Vagina (tissue), 2 donors: ENCODE measurements around the gene CTNNAL1. TPM values are rescaled to one million over a fixed set of nuclear protein-coding genes. Genes with fewer than 3 reads are reported as not detected.

ENCODE experiments used
- DNase-seq, 2 donors: peaks; one replicate each; pipeline ENCODE4 v3.0.0-alpha.2; 2017; ENCODE audit errors: extremely low spot score in 2 of 2
- H3K27ac ChIP-seq: fragments of 200-600 bp; sonication (generic); one replicate; pipeline ENCODE4 v1.5.1; 2019
- H3K27me3 ChIP-seq: fragments of 200-600 bp; sonication (generic); one replicate; pipeline ENCODE4 v1.5.1; 2019
- H3K36me3 ChIP-seq, 2 donors: fragments of 200-600 bp; sonication (generic); one replicate each; pipeline ENCODE4 v1.5.1; 2017 to 2019
- H3K4me1 ChIP-seq: fragments of 200-600 bp; sonication (generic); one replicate; pipeline ENCODE4 v1.5.1; 2019
- H3K4me3 ChIP-seq, 2 donors: fragments of 200-600 bp; sonication (generic); 1 replicate in 1 of 2; 2 replicates in 1 of 2; pipeline ENCODE4 v1.5.1; 2016 to 2019
- H3K9me3 ChIP-seq: fragments of 200-600 bp; sonication (generic); one replicate; pipeline ENCODE4 v1.5.1; 2019
- CTCF ChIP-seq, 3 experiments: fragments of 450-650 bp in 2 of 3; fragments of 200-600 bp in 1 of 3; sonication (generic) in 1 of 3; IDR thresholded peaks; one replicate each; pipeline ENCODE4 v1.5.1; 2017 to 2019; ENCODE audit warnings: antibody characterized with exemption in 3 of 3, mild to moderate bottlenecking in 2 of 3, moderate library complexity in 2 of 3
- POLR2A ChIP-seq, 2 donors: fragments of 450-650 bp; IDR thresholded peaks; one replicate each; pipeline ENCODE4 v1.6.1; 2017; ENCODE audit warnings: antibody characterized with exemption in 2 of 2, mild to moderate bottlenecking in 2 of 2, moderate library complexity in 2 of 2
- POLR2AphosphoS5 ChIP-seq, 2 donors: sonication (generic); formaldehyde crosslinking; IDR thresholded peaks; one replicate each; pipeline ENCODE4 v1.9.0; 2017; ENCODE audit warnings: antibody characterized with exemption in 2 of 2, mild to moderate bottlenecking in 2 of 2, low read depth in 1 of 2; ENCODE audit not compliant: insufficient read depth in 1 of 2
- intact Hi-C: fragments of 100-400 bp; cut with DNase I; formaldehyde crosslinking; loops from one replicate; pipeline ENCODE4 v1.15.1; 2023
- total RNA-seq: library from RNA; depleted of rRNA; stranded (reverse); fragments of >200 nt; gene quantifications from one replicate; pipeline ENCODE4 v1.2.3, GENCODE V29; 2016

The CTNNAL1 gene
- total RNA-seq, 1 donor from 2014 or later, result 18.2 TPM

- intact Hi-C loops, result no loop called here
- TF ChIP-seq POLR2AphosphoS5 (IDR thresholded peaks at IDR 0.05; ENCODE audit: insufficient read depth in 1 of 2, low read depth in 1 of 2) (no peak), CTCF (IDR thresholded peaks at IDR 0.05) (no peak), POLR2A (IDR thresholded peaks at IDR 0.05) (no peak)
- Histone ChIP-seq H3K9me3 (no peaks in the 10 kb centered on the region), H3K27me3 (no peaks in the 10 kb centered on the region), H3K4me3 (no peak overlapping the region), H3K27ac (no peak overlapping the region), H3K4me1 (peaks cover 5% of the 10 kb centered on the region), H3K36me3 (peaks cover 0 to 32% of the 10 kb centered on the region in 2 donors)
- DNase-seq, result no peak
These were observed 23.7 kb upstream of the CTNNAL1 start for GRCh38 chr9:109036744-109037680.

DNA sequence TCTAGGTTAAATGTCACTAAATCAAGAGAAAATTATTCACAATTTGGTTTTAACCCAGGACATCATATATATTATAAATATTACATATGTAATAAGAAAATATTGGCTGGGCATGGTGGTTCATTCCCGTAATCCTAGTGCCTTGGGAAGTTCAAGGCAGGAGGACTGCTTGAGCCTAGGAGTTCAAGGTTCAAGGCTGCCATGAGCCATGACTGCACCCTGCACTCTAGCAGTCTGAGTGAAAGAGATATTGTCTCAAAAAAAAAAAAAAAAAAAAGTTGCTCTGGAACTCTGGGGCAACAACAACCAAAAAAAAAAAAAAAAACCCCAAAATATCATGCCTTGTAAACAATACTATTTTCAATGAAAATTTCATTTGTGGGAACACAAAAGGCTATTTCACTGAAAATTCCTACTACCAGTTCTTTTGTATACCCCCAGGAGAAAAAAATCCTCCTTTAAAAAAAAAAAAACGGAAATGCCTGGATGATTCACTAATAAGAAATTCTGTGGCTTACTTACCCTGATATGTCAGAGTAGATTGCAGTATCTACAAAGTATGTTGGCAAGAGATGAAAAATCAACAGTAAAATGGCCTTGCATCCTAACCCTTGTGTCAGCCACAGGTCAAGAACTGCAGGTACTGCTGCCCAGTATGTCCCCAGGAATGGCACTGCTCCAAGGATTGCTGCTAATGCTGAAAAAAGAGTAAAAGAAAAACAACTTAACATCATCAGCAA lies 22.6 kb upstream of the CTNNAL1 start:
- Histone ChIP-seq H3K36me3 (peaks cover 0 to 25% of the 10 kb centered on the region in 2 donors), H3K27ac (no peak overlapping the region), H3K4me1 (peaks cover 5% of the 10 kb centered on the region), H3K9me3 (no peaks in the 10 kb centered on the region), H3K4me3 (no peak overlapping the region), H3K27me3 (no peaks in the 10 kb centered on the region)
- intact Hi-C loops, result no loop called here
- no peak for DNase-seq
- TF ChIP-seq POLR2AphosphoS5 (IDR thresholded peaks at IDR 0.05; ENCODE audit: insufficient read depth in 1 of 2, low read depth in 1 of 2) (peak in 1 of 2 donors; percentile 63), POLR2A (IDR thresholded peaks at IDR 0.05) (no peak)

DNA sequence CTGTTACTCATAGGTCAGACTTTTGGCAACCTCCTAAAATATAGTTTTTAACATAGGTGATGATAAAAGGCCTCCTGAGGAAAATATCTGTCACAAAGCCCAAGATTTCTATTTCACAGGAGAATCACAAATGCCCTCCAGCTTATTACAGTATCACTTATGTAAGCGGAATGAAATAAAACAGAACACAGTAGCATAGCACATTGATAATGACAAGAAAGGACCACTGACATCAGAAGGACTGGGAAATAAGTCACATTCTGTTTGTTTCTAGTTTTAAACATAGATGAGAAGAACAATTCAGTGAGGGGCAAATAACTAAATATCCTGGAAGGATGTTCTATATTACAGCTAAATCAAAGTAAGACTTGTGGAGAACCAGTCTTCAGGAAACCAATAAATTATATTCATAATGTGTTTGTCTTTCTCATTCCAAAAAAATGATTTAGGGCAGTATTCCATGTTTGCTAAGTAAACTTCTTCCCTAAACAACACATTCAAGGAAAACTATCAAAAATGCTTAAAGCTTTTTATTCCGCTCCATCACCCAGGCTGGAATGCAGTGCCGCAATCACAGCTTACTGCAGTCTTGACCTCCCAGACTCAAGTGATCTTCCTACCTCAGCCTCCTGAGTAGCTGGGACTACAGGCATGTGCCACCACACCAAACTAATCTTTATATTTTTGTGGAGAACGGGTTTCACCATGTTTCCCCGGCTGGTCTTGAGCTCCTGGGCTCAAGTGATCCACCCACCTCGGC lies 20.8 kb upstream of the CTNNAL1 start:
- DNase-seq, result no peak
- intact Hi-C loops, result no loop called here
- TF ChIP-seq POLR2A (IDR thresholded peaks at IDR 0.05) (no peak), POLR2AphosphoS5 (IDR thresholded peaks at IDR 0.05; ENCODE audit: insufficient read depth in 1 of 2, low read depth in 1 of 2) (no peak)
- Histone ChIP-seq H3K4me1 (peaks cover 5% of the 10 kb centered on the region), H3K4me3 (no peak overlapping the region), H3K27me3 (no peaks in the 10 kb centered on the region), H3K36me3 (peaks cover 0 to 25% of the 10 kb centered on the region in 2 donors), H3K9me3 (no peaks in the 10 kb centered on the region), H3K27ac (no peak overlapping the region)

- H3K36me3 ChIP-seq, result peaks cover 0 to 19% of the 10 kb centered on the region in 2 donors
- H3K9me3 ChIP-seq, result no peaks in the 10 kb centered on the region
- TF ChIP-seq POLR2A (IDR thresholded peaks at IDR 0.05), result no peak
- no peak for DNase-seq
- intact Hi-C loops, result no loop called here
- no peaks in the 10 kb centered on the region for H3K27me3 ChIP-seq
- H3K27ac ChIP-seq, result no peak overlapping the region
- peaks cover 19% of the 10 kb centered on the region for H3K4me1 ChIP-seq
- no peak overlapping the region for H3K4me3 ChIP-seq
These were observed 17.9 kb upstream of the CTNNAL1 start for GRCh38 chr9:109031241-109031640.

- no peak for DNase-seq
- intact Hi-C loops, result no loop called here
- Histone ChIP-seq H3K27ac (no peak overlapping the region), H3K9me3 (no peaks in the 10 kb centered on the region), H3K27me3 (no peaks in the 10 kb centered on the region), H3K36me3 (peaks cover 0 to 23% of the 10 kb centered on the region in 2 donors), H3K4me3 (no peak overlapping the region), H3K4me1 (peaks cover 14% of the 10 kb centered on the region)
- no peak for TF ChIP-seq CTCF (IDR thresholded peaks at IDR 0.05)
- TF ChIP-seq POLR2AphosphoS5 (IDR thresholded peaks at IDR 0.05; ENCODE audit: insufficient read depth in 1 of 2, low read depth in 1 of 2), result no peak
- no peak for TF ChIP-seq POLR2A (IDR thresholded peaks at IDR 0.05)
These were observed 17.1 kb upstream of the CTNNAL1 start for GRCh38 chr9:109030426-109030825.

DNA sequence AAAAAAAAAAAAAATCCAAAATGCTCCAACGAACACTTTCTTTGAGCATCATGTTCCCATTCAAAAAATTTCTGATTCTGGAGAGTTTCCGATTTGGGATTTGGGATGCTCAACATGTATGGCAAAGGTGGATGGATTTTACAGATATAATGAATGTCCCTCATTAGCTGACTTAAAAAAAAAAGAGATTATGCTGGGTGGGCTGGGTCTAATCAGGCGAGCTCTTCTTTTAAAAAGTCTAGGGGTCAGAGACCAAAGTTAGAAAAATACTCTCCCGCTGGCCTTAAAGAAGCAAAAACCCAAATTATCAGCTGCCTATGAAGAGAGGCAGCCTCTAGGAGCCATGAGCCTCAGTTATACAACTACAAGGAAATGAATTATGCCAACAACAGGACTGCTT lies 15.2 kb upstream of the CTNNAL1 start:
- H3K9me3 ChIP-seq, result no peaks in the 10 kb centered on the region
- H3K4me1 ChIP-seq, result peaks cover 14% of the 10 kb centered on the region
- no peaks in the 10 kb centered on the region for H3K27me3 ChIP-seq
- no peak overlapping the region for H3K4me3 ChIP-seq
- no peak for TF ChIP-seq POLR2A (IDR thresholded peaks at IDR 0.05)
- no peak for TF ChIP-seq POLR2AphosphoS5 (IDR thresholded peaks at IDR 0.05; ENCODE audit: insufficient read depth in 1 of 2, low read depth in 1 of 2)
- TF ChIP-seq CTCF (IDR thresholded peaks at IDR 0.05), result no peak
- peaks cover 0 to 16% of the 10 kb centered on the region in 2 donors for H3K36me3 ChIP-seq
- intact Hi-C loops, result no loop called here
- no peak overlapping the region for H3K27ac ChIP-seq
- DNase-seq, result no peak
